IPS DF 4.7 (cell line): ENCODE measurements around the gene IFT81.
"Not testable (repeated sequence)": the region's sequence is repeated elsewhere in the genome, so short reads cannot be mapped to it uniquely, and the experiment has no call there.

ENCODE experiments used
- DNase-seq: peaks from one replicate; pipeline ENCODE4 v3.0.0-alpha.2; 2013; ENCODE audit warnings: low spot score; ENCODE audit errors: extremely low read depth

Gene IFT81

GRCh38 chr12:110246636-110247339 is 122.6 kb downstream of the IFT81 start:
- DNase-seq: no peak

- DNase-seq: no peak
These were observed 123.4 kb downstream of the IFT81 start for GRCh38 chr12:110247340-110248095.

DNA sequence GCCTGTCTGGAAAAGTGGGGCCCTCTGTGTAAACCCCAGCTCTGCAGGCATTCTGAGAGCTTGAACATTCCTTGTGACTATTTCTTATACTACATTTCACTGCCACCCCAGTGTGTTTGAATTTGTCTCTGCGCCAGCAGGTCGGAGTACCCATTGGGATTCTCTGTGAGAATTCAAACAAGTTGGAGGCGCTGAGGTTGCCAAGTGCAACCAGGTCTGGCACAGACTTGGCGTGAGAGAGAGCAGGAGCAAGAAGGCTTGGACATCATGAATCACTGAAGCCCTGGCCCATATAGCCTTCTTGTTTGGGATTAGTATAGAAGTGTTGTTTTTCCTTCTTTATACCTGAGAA is 123.9 kb downstream of the IFT81 start:
- no peak for DNase-seq

DNA sequence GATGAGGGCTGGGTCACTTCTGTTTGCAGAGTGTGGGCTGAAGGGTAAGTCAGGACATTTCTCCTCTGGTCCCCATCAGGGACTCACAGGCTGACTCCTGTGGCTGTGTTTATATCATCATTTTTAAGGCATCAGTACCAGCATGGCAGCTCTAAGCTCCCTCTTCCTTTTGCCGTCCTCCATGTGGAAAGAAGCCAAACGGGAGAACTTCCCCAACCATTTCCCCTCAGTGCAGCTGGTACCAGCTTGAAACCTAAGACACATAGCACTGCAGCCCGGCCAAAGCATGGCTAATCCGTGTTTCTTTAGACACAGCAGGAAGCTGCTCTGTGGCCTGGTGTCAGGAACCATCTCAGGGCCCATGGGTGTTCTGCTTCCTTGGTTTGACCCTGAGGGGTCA is 124.9 kb downstream of the IFT81 start:
- no peak for DNase-seq

DNA sequence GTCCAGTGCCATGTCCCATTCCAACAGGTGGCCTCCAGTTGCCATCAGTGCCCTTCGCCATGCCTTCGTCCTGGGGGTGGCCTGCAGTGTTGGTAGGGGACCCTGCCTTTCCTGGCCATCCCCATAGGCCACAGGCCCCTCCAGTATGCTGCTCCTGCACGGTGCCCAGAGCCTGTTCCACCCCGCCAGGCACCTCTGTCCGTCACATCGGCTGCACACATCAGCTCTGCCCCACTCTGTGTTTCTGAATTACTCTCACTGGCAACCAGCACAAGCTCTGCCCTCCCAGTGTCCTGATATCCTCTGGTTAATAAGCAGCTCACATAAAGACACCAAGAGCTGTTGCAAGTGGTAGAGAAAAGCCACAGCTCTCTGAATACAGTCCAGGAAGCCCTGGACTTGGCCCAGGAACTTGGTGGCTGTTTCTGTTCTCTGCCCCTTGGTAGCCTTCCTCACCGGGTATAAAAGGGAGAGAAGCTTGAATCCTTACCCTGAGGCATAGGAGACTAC is 125.6 kb downstream of the IFT81 start:
- DNase-seq: no peak

GRCh38 chr12:110251381-110251780 is 127.2 kb downstream of the IFT81 start:
- no peak for DNase-seq

- DNase-seq: no peak
These were observed 128.6 kb downstream of the IFT81 start for GRCh38 chr12:110252716-110253115.

DNA sequence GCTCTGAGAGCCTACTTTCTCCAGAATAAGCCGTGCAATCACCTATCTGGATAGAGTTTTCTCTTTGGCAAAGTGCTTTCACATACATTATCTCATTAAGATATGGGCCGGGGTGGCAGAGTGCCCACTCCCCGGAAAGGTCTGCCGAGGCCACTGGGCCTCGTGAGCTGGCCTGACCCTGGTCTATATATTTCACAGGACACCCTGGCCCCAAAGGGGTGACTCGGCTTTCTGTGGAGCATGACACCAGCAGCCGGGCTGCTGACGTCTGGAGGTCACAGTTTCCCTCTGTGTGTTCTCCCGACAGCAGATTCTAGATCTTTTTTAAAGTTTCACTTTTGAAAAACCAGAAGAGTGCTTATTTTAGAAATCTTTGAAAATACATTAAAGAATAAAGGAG is 129.0 kb downstream of the IFT81 start:
- no peak for DNase-seq

DNA sequence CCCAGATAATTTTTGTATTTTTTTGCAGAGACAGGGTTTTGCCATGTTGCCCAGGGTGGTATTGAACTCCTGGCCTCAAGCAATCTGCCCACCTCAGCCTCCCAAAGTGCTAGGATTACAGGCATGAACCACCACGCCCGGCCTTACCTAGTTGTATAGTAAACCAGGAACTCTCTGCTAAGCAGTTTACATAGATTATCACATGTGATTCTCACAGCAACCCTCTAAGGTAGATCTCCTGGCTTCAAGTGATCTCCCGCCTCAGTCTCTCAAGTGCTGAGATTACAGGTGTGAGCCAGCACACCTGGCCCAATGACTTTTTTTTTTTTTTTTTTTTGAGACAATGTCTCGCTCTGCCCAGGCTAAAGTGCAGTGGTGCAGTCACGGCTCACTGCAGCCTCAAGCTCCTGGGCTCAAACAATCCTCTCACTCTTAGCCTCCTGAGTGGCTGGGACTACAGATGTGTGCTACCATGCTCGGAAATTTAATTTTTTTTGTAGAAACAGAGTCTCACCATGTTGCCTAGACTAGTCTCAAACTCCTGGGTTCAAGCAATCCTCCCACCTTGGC is 130.9 kb downstream of the IFT81 start:
- DNase-seq: no peak

GRCh38 chr12:110255890-110256456 is 131.8 kb downstream of the IFT81 start:
- not testable (repeated sequence) for DNase-seq

DNA sequence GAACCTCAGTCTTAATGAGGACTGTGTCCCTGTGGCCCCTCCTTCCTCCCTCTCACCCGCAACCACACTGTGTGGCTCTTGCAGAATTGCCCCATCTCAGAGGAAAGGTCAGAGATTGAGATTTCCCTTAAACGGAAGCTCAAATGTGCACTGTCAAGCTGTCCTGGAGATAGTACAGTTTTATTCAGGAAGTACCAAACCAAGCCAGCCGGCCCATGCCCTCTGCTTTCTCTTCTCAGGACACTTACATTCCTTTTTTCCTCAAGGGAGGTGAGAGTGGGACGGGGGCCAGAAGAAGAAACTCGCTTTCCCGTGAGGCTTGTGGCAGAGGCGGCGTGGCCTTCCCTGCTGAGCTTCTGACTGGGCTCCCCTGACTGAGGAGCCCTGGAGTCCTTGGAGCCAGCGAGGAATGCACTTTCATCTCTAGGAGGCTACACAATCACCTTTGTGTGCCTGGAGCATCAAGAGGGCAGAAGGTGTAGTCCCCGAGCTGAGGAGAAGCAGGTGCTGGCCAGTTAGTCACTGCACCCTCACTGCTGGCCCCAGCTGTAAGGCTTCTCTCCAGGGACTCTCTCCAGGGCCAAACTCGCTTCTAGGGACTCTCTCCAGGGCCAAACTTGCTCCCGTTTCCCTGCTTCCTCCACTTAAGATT is 132.7 kb downstream of the IFT81 start:
- no peak for DNase-seq

GRCh38 chr12:110258466-110258865 is 134.3 kb downstream of the IFT81 start:
- DNase-seq: no peak

GRCh38 chr12:110262442-110263388 is 138.6 kb downstream of the IFT81 start:
- DNase-seq: no peak

GRCh38 chr12:110266381-110266960 is 142.3 kb downstream of the IFT81 start:
- DNase-seq: no peak

DNA sequence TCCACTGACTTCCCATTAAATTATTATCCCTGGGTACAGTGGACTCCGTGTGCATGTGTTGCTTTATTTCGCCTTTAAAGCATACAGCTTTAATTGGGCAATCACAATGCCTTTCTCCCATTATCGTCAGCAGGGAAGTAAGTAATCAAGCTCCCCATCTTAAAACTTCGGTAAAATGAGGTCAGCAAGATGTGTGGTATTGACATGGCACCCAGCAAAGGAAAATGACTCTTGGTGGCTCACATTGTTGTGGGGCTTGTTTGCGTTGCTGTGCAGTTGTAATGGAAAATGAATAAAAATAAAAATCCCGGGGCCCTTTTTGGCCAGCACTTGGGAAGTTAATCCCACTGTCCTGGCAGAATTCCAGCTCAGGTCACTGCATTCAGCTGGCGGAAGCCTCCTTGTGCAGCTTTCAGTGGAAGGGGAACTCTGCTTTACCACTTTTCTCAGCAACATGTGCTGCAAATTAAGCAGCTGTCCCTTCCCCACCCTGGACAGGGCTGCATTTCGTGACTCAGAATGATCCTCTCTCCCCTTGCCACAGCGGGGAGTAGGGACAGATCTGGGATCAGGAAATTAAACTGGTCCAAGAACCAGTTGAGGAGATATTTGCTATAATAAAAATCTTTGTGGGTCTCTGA is 142.9 kb downstream of the IFT81 start:
- no peak for DNase-seq
